ENCODE results near the gene RXFP4.

GRCh38 chr1:155978325-155978972, 37.0 kb downstream of the RXFP4 start, which contains the start of gene ARHGEF2:
- TF ChIP-seq CTCF (IDR thresholded peaks at IDR 0.05) (no peak), POLR2A (IDR thresholded peaks at IDR 0.05) (no peak)

Data from lower leg skin (tissue), 3 donors.